GM23338 (cell line): Measurements from ENCODE around the gene USP49.

Experiments
- CTCF ChIP-seq, 2 experiments: fragments of 200-600 bp in 1 of 2; sonication (generic) in 1 of 2; conservative IDR thresholded peaks; 2 replicates each; pipeline versions ENCODE4 v1.5.1 to v1.6.1; 2016 to 2017; ENCODE audit warnings: antibody characterized with exemption in 2 of 2, low read depth in 2 of 2, mild to moderate bottlenecking in 2 of 2, moderate library complexity in 1 of 2
- EZH2 ChIP-seq: fragments of 200-600 bp; sonication (generic); IDR thresholded peaks from one replicate; pipeline ENCODE4 v1.8.0; 2017; ENCODE audit warnings: antibody characterized with exemption, mild to moderate bottlenecking, low read depth; ENCODE audit not compliant: unreplicated experiment
- EZH2phosphoT487 ChIP-seq: fragments of 200-600 bp; sonication (generic); IDR thresholded peaks from one replicate; pipeline ENCODE4 v1.8.1; 2018; ENCODE audit warnings: antibody characterized with exemption; ENCODE audit not compliant: unreplicated experiment
- POLR2AphosphoS5 ChIP-seq: IDR thresholded peaks from 2 replicates; pipeline ENCODE4 v1.6.1; 2016; ENCODE audit warnings: antibody characterized with exemption, low read depth
- REST ChIP-seq: IDR thresholded peaks from one replicate; pipeline ENCODE4 v1.6.1; 2018; ENCODE audit warnings: antibody characterized with exemption; ENCODE audit not compliant: unreplicated experiment

- peak; percentile 49 to 87 for TF ChIP-seq CTCF (conservative IDR thresholded peaks at IDR 0.05; ENCODE audit: low read depth in 2 of 2)
- no peak for TF ChIP-seq EZH2
- no peak for TF ChIP-seq EZH2phosphoT487
- no peak for TF ChIP-seq REST
- no peak for TF ChIP-seq POLR2AphosphoS5
These were observed 108.5 kb downstream of the USP49 start for GRCh38 chr6:41786451-41787218.
